DOHH2 (cell line): Measurements from ENCODE around the gene KRTAP21-3.

Experiments
- H3F3A ChIP-seq: fragments of 200-600 bp; sonication (generic), shearing (Covaris generic); 2 replicates; pipeline ENCODE4 v1.6.0; 2016; ENCODE audit warnings: antibody characterized with exemption, mild to moderate bottlenecking; ENCODE audit not compliant: control insufficient read depth, insufficient read depth
- H3K27ac ChIP-seq: fragments of 200-600 bp; sonication (generic); 2 replicates; pipeline ENCODE4 v1.5.1; 2014; ENCODE audit warnings: low read depth, mild to moderate bottlenecking, low read length, moderate library complexity
- H3K27me3 ChIP-seq: fragments of 200-600 bp; sonication (generic); 2 replicates; pipeline ENCODE4 v1.6.1; 2014; ENCODE audit warnings: mild to moderate bottlenecking, low read length, mixed read lengths; ENCODE audit not compliant: control insufficient read depth
- H3K36me3 ChIP-seq: fragments of 200-600 bp; sonication (generic); 2 replicates; pipeline ENCODE4 v1.6.1; 2014; ENCODE audit warnings: mild to moderate bottlenecking, low read length, moderate library complexity, mixed read lengths; ENCODE audit not compliant: control insufficient read depth
- H3K4me1 ChIP-seq: fragments of 200-600 bp; sonication (generic); 2 replicates; pipeline ENCODE4 v1.6.1; 2014; ENCODE audit warnings: mild to moderate bottlenecking, low read length, mixed read lengths; ENCODE audit not compliant: control insufficient read depth
- H3K4me2 ChIP-seq: fragments of 200-600 bp; sonication (generic); 2 replicates; pipeline ENCODE4 v1.6.0; 2014; ENCODE audit warnings: mild to moderate bottlenecking, low read length, moderate library complexity
- H3K4me3 ChIP-seq: fragments of 200-600 bp; sonication (generic); 2 replicates; pipeline ENCODE4 v1.5.1; 2014; ENCODE audit warnings: mild to moderate bottlenecking, low read length, mixed read lengths
- H3K79me2 ChIP-seq: fragments of 200-600 bp; sonication (generic); 2 replicates; pipeline ENCODE4 v1.6.1; 2014; ENCODE audit warnings: mild to moderate bottlenecking, low read length, mixed read lengths; ENCODE audit not compliant: control insufficient read depth
- H3K9me2 ChIP-seq: fragments of 200-600 bp; sonication (generic); replicated peaks from 2 replicates; pipeline ENCODE4 v1.6.1; 2014; ENCODE audit warnings: mild to moderate bottlenecking, low read length, mixed read lengths; ENCODE audit not compliant: control insufficient read depth
- H3K9me3 ChIP-seq: fragments of 200-600 bp; sonication (generic); 2 replicates; pipeline ENCODE4 v1.6.1; 2014; ENCODE audit warnings: antibody characterized with exemption, low read length, mixed read lengths; ENCODE audit not compliant: control insufficient read depth, insufficient read depth
- H4K20me1 ChIP-seq: fragments of 200-600 bp; sonication (generic); 2 replicates; pipeline ENCODE4 v1.6.0; 2014; ENCODE audit warnings: low read depth, mild to moderate bottlenecking, antibody characterized with exemption, low read length, moderate library complexity; ENCODE audit not compliant: control insufficient read depth, insufficient read depth
- CTCF ChIP-seq: fragments of 200-600 bp; sonication (generic); IDR thresholded peaks from one replicate; pipeline ENCODE4 v1.5.1; 2014; ENCODE audit warnings: antibody characterized with exemption, mild to moderate bottlenecking, low read depth, low read length; ENCODE audit not compliant: poor library complexity, severe bottlenecking
- EZH2phosphoT487 ChIP-seq: fragments of 200-600 bp; sonication (generic); IDR thresholded peaks from 2 replicates; pipeline ENCODE4 v1.6.1; 2017; ENCODE audit warnings: borderline replicate concordance, mild to moderate bottlenecking, antibody characterized with exemption, low read length, moderate library complexity, mixed read lengths

KRTAP21-3 gene

GRCh38 chr21:30668776-30669175, 49.8 kb downstream of the KRTAP21-3 start:
- Histone ChIP-seq H3K9me2 (no peaks in the 10 kb centered on the region), H3K9me3 (0 out of 2 replicates have a peak, but pooled peaks cover under 1% of the 10 kb centered on the region), H3K27ac (no peak overlapping the region), H3K79me2 (no peaks in the 10 kb centered on the region), H3K4me3 (no peak overlapping the region), H3K4me1 (no peaks in the 10 kb centered on the region), H4K20me1 (no peaks in the 10 kb centered on the region), H3F3A (no peaks in the 10 kb centered on the region), H3K27me3 (no peaks in the 10 kb centered on the region), H3K36me3 (no peaks in the 10 kb centered on the region), H3K4me2 (no peak overlapping the region)
- TF ChIP-seq CTCF, result no peak
- TF ChIP-seq EZH2phosphoT487, result no peak
